A549 (cell line): ENCODE measurements around the gene MYRFL.

Experiments
- CHD2 ChIP-seq: fragments of 150-350 bp; IDR thresholded peaks from 2 replicates; pipeline ENCODE4 v1.6.1; 2014; ENCODE audit warnings: low read length; ENCODE audit not compliant: partially characterized antibody
- GATA3 ChIP-seq: IDR thresholded peaks from 2 replicates; pipeline ENCODE4 v1.6.1; 2012; ENCODE audit warnings: borderline replicate concordance
- HDAC2 ChIP-seq: fragments of 200-600 bp; sonication (generic); IDR thresholded peaks from 2 replicates; pipeline ENCODE4 v1.6.1; 2016
- HEYL ChIP-seq: fragments of 250-450 bp; sonication (Bioruptor Pico); IDR thresholded peaks from 2 replicates; pipeline ENCODE4 v1.8.0; 2021; ENCODE audit warnings: mild to moderate bottlenecking, moderate library complexity
- JUNB ChIP-seq: fragments of >200 bp; sonication (Bioruptor Twin); formaldehyde crosslinking; IDR thresholded peaks from 2 replicates; pipeline ENCODE4 v1.6.1; 2016
- PBX3 ChIP-seq: IDR thresholded peaks from 2 replicates; pipeline ENCODE4 v1.6.1; 2012
- POLR2A ChIP-seq: IDR thresholded peaks from 2 replicates; pipeline ENCODE4 v1.6.1; 2012; ENCODE audit warnings: mild to moderate bottlenecking, low read length
- SMC3 ChIP-seq: fragments of >200 bp; sonication (Bioruptor Twin); formaldehyde crosslinking; IDR thresholded peaks from 3 replicates; pipeline ENCODE4 v1.6.1; 2018; ENCODE audit warnings: inconsistent platforms
- SREBF2 ChIP-seq: fragments of 450-650 bp; IDR thresholded peaks from 2 replicates; pipeline ENCODE4 v1.6.1; 2014; ENCODE audit warnings: mild to moderate bottlenecking, moderate library complexity
- ZC3H11A ChIP-seq: fragments of 450-650 bp; IDR thresholded peaks from 2 replicates; pipeline ENCODE4 v1.6.1; 2014; ENCODE audit warnings: antibody characterized with exemption, mild to moderate bottlenecking
- TF ChIP-seq, protein P1 (sequence below): fragments of >200 bp; sonication (Bioruptor Twin); formaldehyde crosslinking; IDR thresholded peaks from 3 replicates; pipeline ENCODE4 v1.5.1; 2016
- TF ChIP-seq, protein P2 (sequence below): IDR thresholded peaks from 2 replicates; pipeline ENCODE4 v1.6.1; 2012

DNA sequence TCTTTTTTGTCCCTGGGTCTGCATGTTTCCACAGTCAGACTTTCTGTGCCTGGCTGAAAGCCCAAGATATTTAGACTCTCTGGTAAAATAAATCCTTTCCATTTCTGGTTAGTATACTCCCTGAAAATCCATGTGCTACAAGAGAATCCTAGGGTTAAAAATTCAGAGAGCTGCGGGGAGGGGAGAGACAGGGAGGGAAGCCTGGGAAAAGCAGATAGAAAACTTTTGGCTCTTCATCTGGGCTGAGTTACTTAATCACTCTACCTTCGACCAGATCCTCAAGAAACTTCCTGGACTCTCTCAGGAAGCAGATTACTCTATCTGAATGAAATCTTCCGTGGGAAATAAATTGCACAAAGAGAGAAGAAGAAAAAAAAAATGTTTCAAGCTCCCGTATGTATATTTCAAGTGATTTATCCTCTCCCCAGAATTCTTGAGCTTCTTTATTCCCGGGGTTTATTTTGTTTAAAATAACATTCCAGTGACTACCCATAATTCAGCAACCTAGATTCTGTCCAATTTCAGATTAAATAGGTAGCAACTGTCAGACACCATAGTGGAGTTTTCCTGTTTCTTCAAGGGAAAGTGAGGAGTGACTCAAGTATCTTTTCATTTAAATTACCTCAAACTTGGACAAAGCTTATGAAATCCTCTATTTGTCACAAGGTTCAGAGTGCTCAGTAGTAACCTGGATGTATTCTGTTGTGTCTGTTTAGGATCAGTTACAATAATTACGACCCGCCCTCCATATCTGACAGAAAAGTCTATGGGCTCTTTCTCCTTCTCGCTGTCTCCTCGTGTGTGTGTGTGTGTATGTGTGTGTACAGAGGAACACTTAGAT, 163.7 kb downstream of the MYRFL start:
- TF ChIP-seq, protein P1, sequence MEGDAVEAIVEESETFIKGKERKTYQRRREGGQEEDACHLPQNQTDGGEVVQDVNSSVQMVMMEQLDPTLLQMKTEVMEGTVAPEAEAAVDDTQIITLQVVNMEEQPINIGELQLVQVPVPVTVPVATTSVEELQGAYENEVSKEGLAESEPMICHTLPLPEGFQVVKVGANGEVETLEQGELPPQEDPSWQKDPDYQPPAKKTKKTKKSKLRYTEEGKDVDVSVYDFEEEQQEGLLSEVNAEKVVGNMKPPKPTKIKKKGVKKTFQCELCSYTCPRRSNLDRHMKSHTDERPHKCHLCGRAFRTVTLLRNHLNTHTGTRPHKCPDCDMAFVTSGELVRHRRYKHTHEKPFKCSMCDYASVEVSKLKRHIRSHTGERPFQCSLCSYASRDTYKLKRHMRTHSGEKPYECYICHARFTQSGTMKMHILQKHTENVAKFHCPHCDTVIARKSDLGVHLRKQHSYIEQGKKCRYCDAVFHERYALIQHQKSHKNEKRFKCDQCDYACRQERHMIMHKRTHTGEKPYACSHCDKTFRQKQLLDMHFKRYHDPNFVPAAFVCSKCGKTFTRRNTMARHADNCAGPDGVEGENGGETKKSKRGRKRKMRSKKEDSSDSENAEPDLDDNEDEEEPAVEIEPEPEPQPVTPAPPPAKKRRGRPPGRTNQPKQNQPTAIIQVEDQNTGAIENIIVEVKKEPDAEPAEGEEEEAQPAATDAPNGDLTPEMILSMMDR: no peak
- TF ChIP-seq HDAC2 (no peak), POLR2A (no peak), JUNB (no peak), HEYL (CRISPR knock-in tag) (no peak), CHD2 (no peak), PBX3 (no peak), GATA3 (no peak), SREBF2 (no peak), SMC3 (no peak), ZC3H11A (no peak)
- TF ChIP-seq, protein P2, sequence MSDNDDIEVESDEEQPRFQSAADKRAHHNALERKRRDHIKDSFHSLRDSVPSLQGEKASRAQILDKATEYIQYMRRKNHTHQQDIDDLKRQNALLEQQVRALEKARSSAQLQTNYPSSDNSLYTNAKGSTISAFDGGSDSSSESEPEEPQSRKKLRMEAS: no peak
